Ovary (tissue), 9 donors: ENCODE results near the gene LBH. TPM values are rescaled to one million over a fixed set of nuclear protein-coding genes. Genes with fewer than 3 reads are reported as not detected.
A peak's percentile ranks its signal among the peaks of the same experiment; 100 is the strongest.

ENCODE experiments used
- DNase-seq, 5 donors: peaks; one replicate each; pipeline ENCODE4 v3.0.0-alpha.2; 2019 to 2020
- H3K27ac ChIP-seq, 2 donors: fragments of 200-600 bp; one replicate each; pipeline versions ENCODE4 v1.5.1 to v1.8.0; 2019 to 2022
- H3K27me3 ChIP-seq: fragments of 200-600 bp; one replicate; pipeline ENCODE4 v1.8.0; 2022
- H3K36me3 ChIP-seq: fragments of 200-600 bp; sonication (generic); one replicate; pipeline ENCODE4 v1.5.1; 2019
- H3K4me1 ChIP-seq: one replicate; pipeline ENCODE4 v1.8.1; 2013; ENCODE audit warnings: mild to moderate bottlenecking, moderate library complexity; ENCODE audit not compliant: insufficient read depth
- H3K4me3 ChIP-seq: fragments of 200-600 bp; sonication (generic); one replicate; pipeline ENCODE4 v1.5.1; 2017
- H3K9me3 ChIP-seq, 2 donors: fragments of 200-600 bp in 1 of 2; sonication (generic) in 1 of 2; one replicate each; pipeline versions ENCODE4 v1.5.1 to v1.8.1; 2013 to 2019; ENCODE audit warnings: mild to moderate bottlenecking in 1 of 2, moderate library complexity in 1 of 2
- EP300 ChIP-seq: sonication (generic); formaldehyde crosslinking; IDR thresholded peaks from one replicate; pipeline ENCODE4 v1.6.1; 2017; ENCODE audit warnings: antibody characterized with exemption
- POLR2A ChIP-seq: fragments of 450-650 bp; IDR thresholded peaks from one replicate; pipeline ENCODE4 v1.6.1; 2017; ENCODE audit warnings: antibody characterized with exemption, mild to moderate bottlenecking, moderate library complexity
- WGBS, 3 donors: extraction: QIAGEN DNeasy Blood & Tissue Kit in 1 of 3; methylation state at CpG; one replicate each; pipeline versions ENCODE4 v1.1.5 to v1.1.7; 2013 to 2017; 5-methylcytosine and 5-hydroxymethylcytosine counted together
- intact Hi-C, 4 donors: fragments of 100-400 bp; cut with DNase I; formaldehyde crosslinking; loops; one replicate each; pipeline versions ENCODE4 v1.11.0 to v1.15.1; 2022 to 2023
- polyA plus RNA-seq, 2 donors: library from polyadenylated mRNA; stranded (reverse); fragments of 200-250 nt in 1 of 2; fragments of 350-450 nt in 1 of 2; fragmentation: Illumina TruSeq in 1 of 2; extraction: RNeasy Lipid Tissue Mini Kit (QIAGEN cat#74804) in 1 of 2; gene quantifications; one replicate each; pipeline ENCODE4 v1.2.3, GENCODE V29; 2013 to 2014
- total RNA-seq, 7 donors: library from RNA; depleted of rRNA in 2 of 7; stranded (reverse); fragments of >200 nt in 2 of 7; fragmentation: NEBNext Ultra II Directional in 3 of 7; extraction: Animal tissue kit (Norgen Biotek cat#: 25700) in 3 of 7; gene quantifications; one replicate each; pipeline versions ENCODE4 v1.1.0 to v1.2.4, GENCODE V29; 2016 to 2023
- TF ChIP-seq, protein P1 (sequence below), 3 donors: fragments of 450-650 bp in 2 of 3; fragments of 200-600 bp in 1 of 3; IDR thresholded peaks; one replicate each; pipeline versions ENCODE4 v1.5.1 to v1.8.0; 2016 to 2022; ENCODE audit warnings: antibody characterized with exemption in 3 of 3, mild to moderate bottlenecking in 1 of 3
- donor health status: DM: no; HTN: no; CAD: no; lungs with moderate emphysema.
- donor health status: DM: no; HTN: no; CAD: no.
- donor health status: Bipolar disorder and iron deficiency.
- donor health status: DM: yes; HTN: yes; CAD: no.
- donor health status: DM: no; HTN: no; CAD: no.
- donor health status: DM: yes; HTN: yes; CAD: no.

Gene LBH
- total and polyA plus RNA-seq, 9 donors: 50.4 to 260 (median 110) TPM

DNA sequence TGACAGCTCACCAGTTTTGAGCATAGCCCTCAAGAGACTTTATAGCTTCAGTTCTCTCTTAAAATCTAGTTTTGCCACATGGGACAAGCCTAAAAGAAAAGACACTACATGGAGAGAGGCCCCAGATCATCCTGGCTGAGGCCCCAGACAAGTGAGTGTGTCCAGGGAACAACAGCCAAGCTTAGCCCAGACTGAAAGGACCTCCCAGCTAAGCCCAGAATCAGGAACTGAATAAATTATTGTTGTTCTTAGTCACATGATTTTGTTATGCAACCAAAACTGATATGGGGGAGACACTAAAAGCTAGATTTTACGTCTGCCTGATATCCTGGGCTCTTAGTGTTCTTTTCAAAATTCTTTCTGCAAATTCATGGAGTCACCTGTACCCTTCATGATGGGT is 29.3 kb upstream of the LBH start:
- Histone ChIP-seq H3K27ac (no peak overlapping the region), H3K4me1 (peaks cover 5% of the 10 kb centered on the region), H3K27me3 (no peaks in the 10 kb centered on the region), H3K9me3 (no peaks in the 10 kb centered on the region), H3K4me3 (no peak overlapping the region), H3K36me3 (no peaks in the 10 kb centered on the region)
- DNase-seq: peak; percentile 66 to 84 (median 76)
- TF ChIP-seq EP300: no peak
- TF ChIP-seq, protein P1, sequence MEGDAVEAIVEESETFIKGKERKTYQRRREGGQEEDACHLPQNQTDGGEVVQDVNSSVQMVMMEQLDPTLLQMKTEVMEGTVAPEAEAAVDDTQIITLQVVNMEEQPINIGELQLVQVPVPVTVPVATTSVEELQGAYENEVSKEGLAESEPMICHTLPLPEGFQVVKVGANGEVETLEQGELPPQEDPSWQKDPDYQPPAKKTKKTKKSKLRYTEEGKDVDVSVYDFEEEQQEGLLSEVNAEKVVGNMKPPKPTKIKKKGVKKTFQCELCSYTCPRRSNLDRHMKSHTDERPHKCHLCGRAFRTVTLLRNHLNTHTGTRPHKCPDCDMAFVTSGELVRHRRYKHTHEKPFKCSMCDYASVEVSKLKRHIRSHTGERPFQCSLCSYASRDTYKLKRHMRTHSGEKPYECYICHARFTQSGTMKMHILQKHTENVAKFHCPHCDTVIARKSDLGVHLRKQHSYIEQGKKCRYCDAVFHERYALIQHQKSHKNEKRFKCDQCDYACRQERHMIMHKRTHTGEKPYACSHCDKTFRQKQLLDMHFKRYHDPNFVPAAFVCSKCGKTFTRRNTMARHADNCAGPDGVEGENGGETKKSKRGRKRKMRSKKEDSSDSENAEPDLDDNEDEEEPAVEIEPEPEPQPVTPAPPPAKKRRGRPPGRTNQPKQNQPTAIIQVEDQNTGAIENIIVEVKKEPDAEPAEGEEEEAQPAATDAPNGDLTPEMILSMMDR (IDR thresholded peaks at IDR 0.05): no peak
- TF ChIP-seq POLR2A: no peak
- 5 to 8% (median 6%) methylated on average over 1 of the region's 1 CpG for WGBS, 3 donors
- intact Hi-C loops: loop anchor here in 1 of 4 donors (5.0 to 10.0 kb wide), 2 partner anchors 273 to 505 kb away; no protein-coding TSS in a partner anchor

DNA sequence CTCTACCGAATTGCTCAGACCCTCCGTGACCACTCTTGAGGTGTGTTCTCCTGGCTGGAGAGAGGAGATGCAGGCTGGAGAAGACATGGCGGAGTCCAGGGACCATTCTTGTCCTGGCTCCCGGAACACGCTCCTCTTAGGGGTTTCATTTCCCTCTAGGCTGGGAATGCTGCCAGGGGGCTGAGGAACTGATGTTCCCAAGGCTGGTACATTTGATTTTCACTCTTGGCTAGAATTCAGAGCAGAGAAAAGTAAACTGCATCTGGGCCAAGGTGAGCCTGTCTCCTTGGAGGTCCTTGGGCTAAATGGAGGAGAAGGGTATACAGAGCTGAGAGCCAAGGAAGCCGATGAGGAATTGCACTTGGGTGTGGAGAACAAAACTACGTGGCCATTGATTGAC is 28.2 kb upstream of the LBH start:
- intact Hi-C loops: loop anchor here in 1 of 4 donors (5.0 to 10.0 kb wide), 2 partner anchors 272 to 504 kb away; no protein-coding TSS in a partner anchor
- no peak for TF ChIP-seq EP300
- TF ChIP-seq, protein P1 (IDR thresholded peaks at IDR 0.05): no peak
- no peak for TF ChIP-seq POLR2A
- no peak overlapping the region for H3K4me3 ChIP-seq
- no peaks in the 10 kb centered on the region for H3K9me3 ChIP-seq
- no peaks in the 10 kb centered on the region for H3K36me3 ChIP-seq
- 82 to 91% (median 84%) methylated on average over 7 of the region's 7 CpGs for WGBS, 3 donors
- no peak for DNase-seq
- H3K4me1 ChIP-seq: peaks cover 5% of the 10 kb centered on the region
- no peaks in the 10 kb centered on the region for H3K27me3 ChIP-seq
- no peak overlapping the region for H3K27ac ChIP-seq

DNA sequence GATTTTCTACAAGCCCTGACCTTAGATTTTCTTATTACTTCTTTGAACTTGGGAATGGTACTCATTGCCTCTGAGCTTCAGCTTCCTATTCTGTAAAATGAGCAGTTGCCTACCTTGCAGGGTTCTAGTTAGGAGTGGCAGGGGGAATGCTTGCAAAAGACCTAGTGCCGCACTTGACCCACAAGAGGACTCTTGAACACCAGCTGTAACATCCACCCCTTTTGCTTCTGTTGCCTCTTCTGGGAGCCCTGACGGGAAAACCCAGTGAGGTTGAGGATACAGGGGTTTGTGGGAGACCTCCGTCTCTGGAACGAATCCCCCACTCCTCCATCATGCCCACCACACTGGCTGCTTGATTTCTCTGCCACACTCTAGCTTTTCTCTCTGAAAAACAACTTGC is 27.1 kb upstream of the LBH start:
- Histone ChIP-seq H3K4me3 (no peak overlapping the region), H3K36me3 (no peaks in the 10 kb centered on the region), H3K27me3 (no peaks in the 10 kb centered on the region), H3K9me3 (no peaks in the 10 kb centered on the region), H3K27ac (no peak overlapping the region), H3K4me1 (peaks cover 5% of the 10 kb centered on the region)
- no peak for TF ChIP-seq POLR2A
- no peak for DNase-seq
- intact Hi-C loops: loop anchor here in 1 of 4 donors (5.0 to 10.0 kb wide), 2 partner anchors 271 to 503 kb away; no protein-coding TSS in a partner anchor
- 92 to 95% (median 93%) methylated on average over 4 of the region's 4 CpGs for WGBS, 3 donors

DNA sequence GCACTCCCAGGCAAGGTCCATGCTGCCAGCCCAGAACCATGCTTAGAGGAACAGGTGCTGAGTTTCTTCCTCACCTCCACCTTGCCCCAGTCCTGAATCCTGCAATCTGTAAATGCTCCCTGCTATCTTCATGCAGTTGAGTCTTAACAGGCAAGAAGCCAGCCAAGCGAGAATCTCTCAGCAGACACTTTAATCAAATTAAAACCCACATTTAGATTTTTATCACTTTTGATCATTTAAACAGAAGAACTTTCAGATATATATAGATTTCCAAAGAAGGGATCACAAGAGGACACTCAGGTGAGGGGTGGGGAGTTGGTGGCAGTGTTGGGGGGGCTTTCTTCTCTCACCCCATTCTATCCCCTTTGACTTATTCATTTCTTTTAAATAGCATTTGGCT is 25.9 kb upstream of the LBH start:
- Histone ChIP-seq H3K27ac (no peak overlapping the region), H3K9me3 (no peaks in the 10 kb centered on the region), H3K36me3 (no peaks in the 10 kb centered on the region), H3K27me3 (no peaks in the 10 kb centered on the region), H3K4me3 (no peak overlapping the region), H3K4me1 (peaks cover 5% of the 10 kb centered on the region)
- 79 to 88% (median 82%) methylated on average over 1 of the region's 1 CpG for WGBS, 3 donors
- TF ChIP-seq EP300 (no peak), POLR2A (no peak)
- TF ChIP-seq, protein P1 (IDR thresholded peaks at IDR 0.05): no peak
- intact Hi-C loops: loop anchor here in 3 of 4 donors (5.0 to 10.0 kb wide), 4 partner anchors 43 to 502 kb away; no protein-coding TSS in a partner anchor
- no peak for DNase-seq
